Liver (tissue), 9 donors: Measurements from ENCODE around the gene IFT52. TPM values are rescaled to one million over a fixed set of nuclear protein-coding genes. Genes with fewer than 3 reads are reported as not detected.

Experiments used
- DNase-seq: peaks from one replicate; pipeline ENCODE4 v3.0.0-alpha.2; 2017; ENCODE audit warnings: low spot score
- H3K27ac ChIP-seq, 2 donors: one replicate each; pipeline ENCODE4 v1.7.0; 2013; ENCODE audit warnings: inconsistent platforms in 2 of 2, low read length in 2 of 2, control low read depth in 1 of 2, low read depth in 1 of 2, mild to moderate bottlenecking in 1 of 2
- H3K27me3 ChIP-seq, 4 donors: one replicate each; pipeline versions ENCODE4 v1.6.1 to v1.7.0; 2013; ENCODE audit warnings: low read length in 3 of 4, inconsistent platforms in 1 of 4, mild to moderate bottlenecking in 1 of 4, moderate library complexity in 1 of 4; ENCODE audit not compliant: control insufficient read depth in 4 of 4, insufficient read depth in 4 of 4
- H3K36me3 ChIP-seq, 4 donors: one replicate each; pipeline versions ENCODE4 v1.6.1 to v1.7.0; 2013; ENCODE audit warnings: low read length in 3 of 4, mild to moderate bottlenecking in 3 of 4, low read depth in 1 of 4, moderate library complexity in 1 of 4; ENCODE audit not compliant: control insufficient read depth in 4 of 4, insufficient read depth in 3 of 4
- H3K4me1 ChIP-seq, 4 donors: one replicate each; pipeline versions ENCODE4 v1.6.1 to v1.7.0; 2013; ENCODE audit warnings: low read length in 3 of 4, mild to moderate bottlenecking in 3 of 4, moderate library complexity in 1 of 4; ENCODE audit not compliant: control insufficient read depth in 4 of 4, insufficient read depth in 4 of 4
- H3K4me3 ChIP-seq, 3 donors: one replicate each; pipeline versions ENCODE4 v1.6.1 to v1.7.0; 2013; ENCODE audit warnings: low read length in 3 of 3, control low read depth in 1 of 3, low read depth in 1 of 3, mild to moderate bottlenecking in 1 of 3
- H3K9ac ChIP-seq, 2 donors: one replicate each; pipeline ENCODE4 v1.7.0; 2013; ENCODE audit warnings: low read length in 2 of 2, mild to moderate bottlenecking in 2 of 2, moderate library complexity in 2 of 2, control low read depth in 1 of 2, low read depth in 1 of 2
- H3K9me3 ChIP-seq, 4 donors: one replicate each; pipeline versions ENCODE4 v1.6.1 to v1.7.0; 2013; ENCODE audit warnings: low read length in 3 of 4; ENCODE audit not compliant: control insufficient read depth in 4 of 4
- EGR1 ChIP-seq, 2 donors: IDR thresholded peaks; 2 replicates each; pipeline ENCODE4 v1.6.1; 2016 to 2018; ENCODE audit warnings: antibody characterized with exemption in 2 of 2, low read depth in 2 of 2
- FOXA1 ChIP-seq: IDR thresholded peaks from 2 replicates; pipeline ENCODE4 v1.6.1; 2016; ENCODE audit warnings: antibody characterized with exemption
- GABPA ChIP-seq, 2 donors: IDR thresholded peaks in 1 of 2; conservative IDR thresholded peaks in 1 of 2; 2 replicates each; pipeline ENCODE4 v1.6.1; 2016; ENCODE audit warnings: antibody characterized with exemption in 2 of 2, mild to moderate bottlenecking in 1 of 2, moderate library complexity in 1 of 2
- HNF4G ChIP-seq: IDR thresholded peaks from 2 replicates; pipeline ENCODE4 v1.6.1; 2016; ENCODE audit warnings: antibody characterized with exemption
- JUND ChIP-seq, 2 donors: IDR thresholded peaks; 2 replicates each; pipeline ENCODE4 v1.6.1; 2016; ENCODE audit warnings: antibody characterized with exemption in 2 of 2
- NR2F2 ChIP-seq: IDR thresholded peaks from 2 replicates; pipeline ENCODE4 v1.6.1; 2016; ENCODE audit warnings: antibody characterized with exemption
- RAD21 ChIP-seq, 2 donors: IDR thresholded peaks; 2 replicates each; pipeline ENCODE4 v1.6.1; 2016; ENCODE audit warnings: antibody characterized with exemption in 2 of 2, mild to moderate bottlenecking in 2 of 2
- RXRA ChIP-seq, 2 donors: IDR thresholded peaks; 2 replicates each; pipeline ENCODE4 v1.6.1; 2017 to 2018; ENCODE audit warnings: antibody characterized with exemption in 2 of 2, mild to moderate bottlenecking in 1 of 2
- SP1 ChIP-seq: IDR thresholded peaks from 2 replicates; pipeline ENCODE4 v1.6.1; 2018; ENCODE audit warnings: antibody characterized with exemption, mild to moderate bottlenecking
- TAF1 ChIP-seq: conservative IDR thresholded peaks from 2 replicates; pipeline ENCODE4 v1.6.1; 2016; ENCODE audit warnings: antibody characterized with exemption, mild to moderate bottlenecking
- YY1 ChIP-seq: IDR thresholded peaks from 2 replicates; pipeline ENCODE4 v1.6.1; 2016; ENCODE audit warnings: antibody characterized with exemption, mild to moderate bottlenecking
- WGBS: extraction: QIAGEN DNeasy Blood & Tissue Kit; methylation state at CpG from one replicate; pipeline ENCODE4 v1.1.7; 2013; 5-methylcytosine and 5-hydroxymethylcytosine counted together
- polyA plus RNA-seq, 2 donors: library from polyadenylated mRNA; stranded (reverse) in 1 of 2; unstranded in 1 of 2; fragments of 200-250 nt in 1 of 2; fragments of >200 nt in 1 of 2; fragmentation: Nextera tagmentation in 1 of 2; extraction: Ambion mirVana in 1 of 2; gene quantifications; one replicate each; pipeline versions ENCODE4 v1.2.1 to v1.2.3, GENCODE V29; 2013 to 2015
- total RNA-seq, 2 donors: library from RNA; depleted of rRNA; stranded (reverse); fragments of >200 nt; gene quantifications; one replicate each; pipeline ENCODE4 v1.2.3, GENCODE V29; 2014
- TF ChIP-seq, protein P1 (sequence below): IDR thresholded peaks from 2 replicates; pipeline ENCODE4 v1.6.1; 2016; ENCODE audit warnings: antibody characterized with exemption
- TF ChIP-seq, protein P2 (sequence below): IDR thresholded peaks from 2 replicates; pipeline ENCODE4 v1.6.1; 2016; ENCODE audit warnings: antibody characterized with exemption, mild to moderate bottlenecking
- TF ChIP-seq, protein P3 (sequence below): IDR thresholded peaks from 2 replicates; pipeline ENCODE4 v1.6.1; 2016; ENCODE audit warnings: antibody characterized with exemption
- TF ChIP-seq, protein P4 (sequence below): fragments of 150-350 bp; IDR thresholded peaks from 2 replicates; pipeline ENCODE4 v1.5.1; 2017; ENCODE audit warnings: improper control_type of control experiment, low read depth, low read length; ENCODE audit not compliant: missing input control
- donor health status: healthy.
- donor health status: healthy.
- donor health status: healthy.
- donor health status: healthy.
- donor health status: healthy.

The IFT52 gene
- total and polyA plus RNA-seq, 4 donors, result 3.3 to 24.3 (median 4.8) TPM

DNA sequence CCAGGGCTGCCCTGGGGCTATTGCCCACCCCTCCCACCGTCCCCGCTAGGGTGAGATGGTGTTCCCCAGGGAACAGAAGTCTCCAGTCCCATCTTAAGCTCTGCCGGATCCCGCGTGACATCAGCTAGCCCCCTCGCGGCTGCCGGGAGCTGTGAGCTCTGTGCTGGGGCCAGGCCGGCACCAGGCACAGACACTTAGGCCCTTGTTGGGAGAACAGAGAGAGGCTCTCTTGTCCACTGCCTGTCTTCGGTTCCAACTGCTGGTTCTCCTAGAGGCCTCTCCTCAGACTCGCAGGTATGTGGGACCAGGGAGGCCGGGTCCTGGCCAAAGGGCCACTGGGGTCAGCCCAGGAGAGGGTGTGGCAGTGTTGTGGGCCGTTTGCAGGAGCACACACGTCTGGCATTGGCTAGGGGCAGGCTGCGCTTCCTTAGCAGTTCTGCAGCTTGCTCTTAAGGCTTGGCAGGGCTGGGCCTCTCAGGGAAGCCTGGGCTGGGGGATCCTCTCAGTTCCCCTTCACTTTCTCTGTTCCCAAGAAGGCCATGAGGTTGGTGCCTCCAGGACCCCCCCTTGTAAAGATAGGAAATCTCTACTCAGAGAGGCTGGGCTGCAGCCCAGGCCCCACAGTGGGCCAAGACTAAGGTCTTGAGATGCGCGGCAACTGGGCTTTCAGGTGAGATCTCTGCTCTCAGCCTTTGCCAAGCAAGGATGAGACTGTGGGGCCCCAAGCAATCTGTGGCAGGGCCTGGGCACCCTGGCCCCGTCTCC is 25.6 kb upstream of the IFT52 start:
- peaks cover 14 to 50% (median 31%) of the 10 kb centered on the region in 4 donors for H3K36me3 ChIP-seq

DNA sequence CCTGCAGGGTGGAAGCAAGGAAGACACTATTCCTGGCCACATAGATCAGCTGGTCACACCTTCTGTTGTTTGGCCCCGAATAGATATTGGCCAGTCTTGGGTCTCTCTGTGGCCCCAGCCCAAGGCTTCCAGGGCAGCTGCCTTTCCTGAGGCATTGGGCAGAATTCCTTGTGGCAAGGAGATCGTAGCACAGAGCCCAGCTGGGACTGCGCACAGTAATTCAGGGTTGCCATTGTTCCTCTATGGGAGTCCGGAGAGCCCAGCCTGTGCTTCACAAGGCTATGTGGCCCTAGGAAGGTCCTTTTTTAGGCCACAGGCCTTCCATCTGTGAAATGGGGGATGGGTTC is 25.0 kb upstream of the IFT52 start:
- H3K4me1 ChIP-seq, result peaks cover 1 to 13% (median 7%) of the 10 kb centered on the region in 4 donors
- 94% methylated on average over 4 of the region's 4 CpGs for WGBS
- H3K27me3 ChIP-seq, result no peaks in the 10 kb centered on the region
- no peak for DNase-seq
- TF ChIP-seq, protein P1, sequence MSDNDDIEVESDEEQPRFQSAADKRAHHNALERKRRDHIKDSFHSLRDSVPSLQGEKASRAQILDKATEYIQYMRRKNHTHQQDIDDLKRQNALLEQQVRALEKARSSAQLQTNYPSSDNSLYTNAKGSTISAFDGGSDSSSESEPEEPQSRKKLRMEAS, result no peak
- no peak for TF ChIP-seq FOXA1
- TF ChIP-seq JUND (IDR thresholded peaks at IDR 0.05), result no peak
- no peak for TF ChIP-seq HNF4G
- TF ChIP-seq EGR1 (IDR thresholded peaks at IDR 0.05; ENCODE audit: low read depth in 2 of 2), result no peak
- TF ChIP-seq NR2F2, result no peak
- TF ChIP-seq, protein P2, sequence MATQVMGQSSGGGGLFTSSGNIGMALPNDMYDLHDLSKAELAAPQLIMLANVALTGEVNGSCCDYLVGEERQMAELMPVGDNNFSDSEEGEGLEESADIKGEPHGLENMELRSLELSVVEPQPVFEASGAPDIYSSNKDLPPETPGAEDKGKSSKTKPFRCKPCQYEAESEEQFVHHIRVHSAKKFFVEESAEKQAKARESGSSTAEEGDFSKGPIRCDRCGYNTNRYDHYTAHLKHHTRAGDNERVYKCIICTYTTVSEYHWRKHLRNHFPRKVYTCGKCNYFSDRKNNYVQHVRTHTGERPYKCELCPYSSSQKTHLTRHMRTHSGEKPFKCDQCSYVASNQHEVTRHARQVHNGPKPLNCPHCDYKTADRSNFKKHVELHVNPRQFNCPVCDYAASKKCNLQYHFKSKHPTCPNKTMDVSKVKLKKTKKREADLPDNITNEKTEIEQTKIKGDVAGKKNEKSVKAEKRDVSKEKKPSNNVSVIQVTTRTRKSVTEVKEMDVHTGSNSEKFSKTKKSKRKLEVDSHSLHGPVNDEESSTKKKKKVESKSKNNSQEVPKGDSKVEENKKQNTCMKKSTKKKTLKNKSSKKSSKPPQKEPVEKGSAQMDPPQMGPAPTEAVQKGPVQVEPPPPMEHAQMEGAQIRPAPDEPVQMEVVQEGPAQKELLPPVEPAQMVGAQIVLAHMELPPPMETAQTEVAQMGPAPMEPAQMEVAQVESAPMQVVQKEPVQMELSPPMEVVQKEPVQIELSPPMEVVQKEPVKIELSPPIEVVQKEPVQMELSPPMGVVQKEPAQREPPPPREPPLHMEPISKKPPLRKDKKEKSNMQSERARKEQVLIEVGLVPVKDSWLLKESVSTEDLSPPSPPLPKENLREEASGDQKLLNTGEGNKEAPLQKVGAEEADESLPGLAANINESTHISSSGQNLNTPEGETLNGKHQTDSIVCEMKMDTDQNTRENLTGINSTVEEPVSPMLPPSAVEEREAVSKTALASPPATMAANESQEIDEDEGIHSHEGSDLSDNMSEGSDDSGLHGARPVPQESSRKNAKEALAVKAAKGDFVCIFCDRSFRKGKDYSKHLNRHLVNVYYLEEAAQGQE, result no peak
- no peak for TF ChIP-seq RXRA (IDR thresholded peaks at IDR 0.05)
- H3K4me3 ChIP-seq, result no peak overlapping the region
- H3K9me3 ChIP-seq, result no peaks in the 10 kb centered on the region
- H3K36me3 ChIP-seq, result peaks cover 14 to 55% (median 35%) of the 10 kb centered on the region in 4 donors
- no peak overlapping the region for H3K27ac ChIP-seq
- no peak overlapping the region for H3K9ac ChIP-seq

More for the DNA sequence above, 25.6 kb upstream of the IFT52 start:
- Histone ChIP-seq H3K9me3 (no peaks in the 10 kb centered on the region), H3K9ac (no peak overlapping the region), H3K27ac (no peak overlapping the region), H3K4me1 (peaks cover 3 to 17% (median 8%) of the 10 kb centered on the region in 4 donors), H3K27me3 (no peaks in the 10 kb centered on the region), H3K4me3 (no peak overlapping the region)
- 86% methylated on average over 18 of the region's 18 CpGs for WGBS
- no peak for DNase-seq
- TF ChIP-seq TAF1 (no peak), RXRA (IDR thresholded peaks at IDR 0.05) (no peak), RAD21 (IDR thresholded peaks at IDR 0.05) (no peak), JUND (IDR thresholded peaks at IDR 0.05) (no peak), SP1 (no peak), HNF4G (no peak), YY1 (no peak), NR2F2 (no peak), EGR1 (IDR thresholded peaks at IDR 0.05; ENCODE audit: low read depth in 2 of 2) (no peak), GABPA (IDR thresholded peaks at IDR 0.05 in 1 of 2, conservative IDR thresholded peaks at IDR 0.05 in 1 of 2) (no peak)
- TF ChIP-seq, protein P1, result no peak
- TF ChIP-seq, protein P3, sequence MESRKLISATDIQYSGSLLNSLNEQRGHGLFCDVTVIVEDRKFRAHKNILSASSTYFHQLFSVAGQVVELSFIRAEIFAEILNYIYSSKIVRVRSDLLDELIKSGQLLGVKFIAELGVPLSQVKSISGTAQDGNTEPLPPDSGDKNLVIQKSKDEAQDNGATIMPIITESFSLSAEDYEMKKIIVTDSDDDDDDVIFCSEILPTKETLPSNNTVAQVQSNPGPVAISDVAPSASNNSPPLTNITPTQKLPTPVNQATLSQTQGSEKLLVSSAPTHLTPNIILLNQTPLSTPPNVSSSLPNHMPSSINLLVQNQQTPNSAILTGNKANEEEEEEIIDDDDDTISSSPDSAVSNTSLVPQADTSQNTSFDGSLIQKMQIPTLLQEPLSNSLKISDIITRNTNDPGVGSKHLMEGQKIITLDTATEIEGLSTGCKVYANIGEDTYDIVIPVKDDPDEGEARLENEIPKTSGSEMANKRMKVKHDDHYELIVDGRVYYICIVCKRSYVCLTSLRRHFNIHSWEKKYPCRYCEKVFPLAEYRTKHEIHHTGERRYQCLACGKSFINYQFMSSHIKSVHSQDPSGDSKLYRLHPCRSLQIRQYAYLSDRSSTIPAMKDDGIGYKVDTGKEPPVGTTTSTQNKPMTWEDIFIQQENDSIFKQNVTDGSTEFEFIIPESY, result no peak
- TF ChIP-seq, protein P2, result no peak
- TF ChIP-seq, protein P4, sequence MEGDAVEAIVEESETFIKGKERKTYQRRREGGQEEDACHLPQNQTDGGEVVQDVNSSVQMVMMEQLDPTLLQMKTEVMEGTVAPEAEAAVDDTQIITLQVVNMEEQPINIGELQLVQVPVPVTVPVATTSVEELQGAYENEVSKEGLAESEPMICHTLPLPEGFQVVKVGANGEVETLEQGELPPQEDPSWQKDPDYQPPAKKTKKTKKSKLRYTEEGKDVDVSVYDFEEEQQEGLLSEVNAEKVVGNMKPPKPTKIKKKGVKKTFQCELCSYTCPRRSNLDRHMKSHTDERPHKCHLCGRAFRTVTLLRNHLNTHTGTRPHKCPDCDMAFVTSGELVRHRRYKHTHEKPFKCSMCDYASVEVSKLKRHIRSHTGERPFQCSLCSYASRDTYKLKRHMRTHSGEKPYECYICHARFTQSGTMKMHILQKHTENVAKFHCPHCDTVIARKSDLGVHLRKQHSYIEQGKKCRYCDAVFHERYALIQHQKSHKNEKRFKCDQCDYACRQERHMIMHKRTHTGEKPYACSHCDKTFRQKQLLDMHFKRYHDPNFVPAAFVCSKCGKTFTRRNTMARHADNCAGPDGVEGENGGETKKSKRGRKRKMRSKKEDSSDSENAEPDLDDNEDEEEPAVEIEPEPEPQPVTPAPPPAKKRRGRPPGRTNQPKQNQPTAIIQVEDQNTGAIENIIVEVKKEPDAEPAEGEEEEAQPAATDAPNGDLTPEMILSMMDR, result no peak
